ENCODE data around the gene NKAIN2. TPM values are rescaled to one million over a fixed set of nuclear protein-coding genes. Genes with fewer than 3 reads are reported as not detected.
"Not testable (repeated sequence)": the region's sequence is repeated elsewhere in the genome, so short reads cannot be mapped to it uniquely, and the experiment has no call there.

The NKAIN2 gene
- total RNA-seq, 6 experiments from 2014 or later: not detected

- no peak overlapping the region for H3K4me3 Mint-ChIP-seq
- no peaks in the 10 kb centered on the region for H3K27me3 Mint-ChIP-seq (ENCODE audit: insufficient read depth)
- H3K36me3 Mint-ChIP-seq (ENCODE audit: low read depth): no peaks in the 10 kb centered on the region
- no peaks in the 10 kb centered on the region for H3K4me1 Mint-ChIP-seq (ENCODE audit: low read depth)
- H3K27ac Mint-ChIP-seq: no peak overlapping the region
- H3K9me3 Mint-ChIP-seq: peaks cover 18% of the 10 kb centered on the region
- DNase-seq: no peak
- no peak for TF ChIP-seq CTCF (IDR thresholded peaks at IDR 0.05)
Measured at GRCh38 chr6:123908797-123909196, 105.1 kb downstream of the NKAIN2 start.

- H3K27me3 Mint-ChIP-seq (ENCODE audit: insufficient read depth): no peaks in the 10 kb centered on the region
- H3K4me1 Mint-ChIP-seq (ENCODE audit: low read depth): no peaks in the 10 kb centered on the region
- H3K9me3 Mint-ChIP-seq: peaks cover 20% of the 10 kb centered on the region
- H3K27ac Mint-ChIP-seq: no peak overlapping the region
- no peak for TF ChIP-seq CTCF (IDR thresholded peaks at IDR 0.05)
- no peaks in the 10 kb centered on the region for H3K36me3 Mint-ChIP-seq (ENCODE audit: low read depth)
- no peak overlapping the region for H3K4me3 Mint-ChIP-seq
- no peak for DNase-seq
Measured at GRCh38 chr6:123909989-123910388, 106.3 kb downstream of the NKAIN2 start.

- Mint-ChIP-seq H3K4me3 (no peak overlapping the region), H3K9me3 (peaks cover 33% of the 10 kb centered on the region), H3K36me3 (ENCODE audit: low read depth) (no peaks in the 10 kb centered on the region), H3K4me1 (ENCODE audit: low read depth) (no peaks in the 10 kb centered on the region), H3K27me3 (ENCODE audit: insufficient read depth) (no peaks in the 10 kb centered on the region), H3K27ac (no peak overlapping the region)
- no peak for DNase-seq
- TF ChIP-seq CTCF (IDR thresholded peaks at IDR 0.05): no peak
Measured at GRCh38 chr6:123913863-123914262, 110.2 kb downstream of the NKAIN2 start.

- not testable (repeated sequence) for H3K27ac Mint-ChIP-seq; H3K4me3 Mint-ChIP-seq; H3K36me3 Mint-ChIP-seq (ENCODE audit: low read depth); DNase-seq; H3K27me3 Mint-ChIP-seq (ENCODE audit: insufficient read depth); H3K4me1 Mint-ChIP-seq (ENCODE audit: low read depth)
- peaks cover 17% of the 10 kb centered on the region for H3K9me3 Mint-ChIP-seq
Measured at GRCh38 chr6:123923379-123923778, 119.7 kb downstream of the NKAIN2 start.

- no peaks in the 10 kb centered on the region for H3K4me1 Mint-ChIP-seq (ENCODE audit: low read depth)
- peaks cover 14% of the 10 kb centered on the region for H3K9me3 Mint-ChIP-seq
- DNase-seq: no peak
- no peaks in the 10 kb centered on the region for H3K27me3 Mint-ChIP-seq (ENCODE audit: insufficient read depth)
- TF ChIP-seq CTCF (IDR thresholded peaks at IDR 0.05): no peak
- no peaks in the 10 kb centered on the region for H3K36me3 Mint-ChIP-seq (ENCODE audit: low read depth)
- no peak overlapping the region for H3K4me3 Mint-ChIP-seq
- no peak overlapping the region for H3K27ac Mint-ChIP-seq
Measured at GRCh38 chr6:123925350-123925749, 121.7 kb downstream of the NKAIN2 start.

- Mint-ChIP-seq H3K27me3 (ENCODE audit: insufficient read depth) (no peaks in the 10 kb centered on the region), H3K36me3 (ENCODE audit: low read depth) (no peaks in the 10 kb centered on the region), H3K4me3 (no peak overlapping the region), H3K9me3 (peaks cover 14% of the 10 kb centered on the region), H3K27ac (no peak overlapping the region), H3K4me1 (ENCODE audit: low read depth) (no peaks in the 10 kb centered on the region)
- TF ChIP-seq CTCF (IDR thresholded peaks at IDR 0.05): no peak
- DNase-seq: no peak
Measured at GRCh38 chr6:123925842-123926399, 122.3 kb downstream of the NKAIN2 start.
